RCC 7860 (cell line): ENCODE data around the gene SPON2.

Experiments
- DNase-seq: peaks from one replicate; pipeline ENCODE4 v3.0.0-alpha.2; 2015; ENCODE audit warnings: low spot score
- FAIRE-seq: peaks from 2 replicates; lab custom pipeline; 2012; peaks lifted over from hg19 to GRCh38; lab: Jason Lieb, UNC

Gene SPON2

GRCh38 chr4:1172971-1173757, 781 bp upstream of the SPON2 start:
- FAIRE-seq (no peak), DNase-seq (no peak)

GRCh38 chr4:1171311-1172227, 814 bp downstream of the SPON2 start:
- FAIRE-seq (no peak), DNase-seq (no peak)

- FAIRE-seq = no peak
These were observed 1.4 kb downstream of the SPON2 start for GRCh38 chr4:1170976-1171310.

GRCh38 chr4:1170156-1170975, 2.0 kb downstream of the SPON2 start:
- DNase-seq (no peak), FAIRE-seq (no peak)

More at GRCh38 chr4:1170976-1171310, 1.4 kb downstream of the SPON2 start:
- no peak for DNase-seq

- DNase-seq (no peak), FAIRE-seq (no peak)
These were observed 2.7 kb downstream of the SPON2 start for GRCh38 chr4:1169691-1170096.

GRCh38 chr4:1169171-1169671, 3.2 kb downstream of the SPON2 start:
- DNase-seq (no peak), FAIRE-seq (no peak)

- DNase-seq (no peak), FAIRE-seq (no peak)
These were observed 3.9 kb downstream of the SPON2 start for GRCh38 chr4:1168191-1169101.

GRCh38 chr4:1167244-1167949, 5.0 kb downstream of the SPON2 start:
- FAIRE-seq (no peak), DNase-seq (peak; percentile 50)

GRCh38 chr4:1166509-1167243, 5.7 kb downstream of the SPON2 start:
- no peak for DNase-seq
- no peak for FAIRE-seq

GRCh38 chr4:1164956-1165545, 7.3 kb downstream of the SPON2 start:
- FAIRE-seq = no peak

GRCh38 chr4:1164444-1164843, 7.9 kb downstream of the SPON2 start:
- DNase-seq (no peak), FAIRE-seq (no peak)

More at GRCh38 chr4:1164956-1165545, 7.3 kb downstream of the SPON2 start:
- no peak for DNase-seq

- FAIRE-seq (no peak), DNase-seq (no peak)
These were observed 8.3 kb downstream of the SPON2 start for GRCh38 chr4:1164040-1164439.

GRCh38 chr4:1160351-1160750, 12.0 kb downstream of the SPON2 start:
- no peak for FAIRE-seq
- no peak for DNase-seq

GRCh38 chr4:1156069-1156468, 16.3 kb downstream of the SPON2 start:
- DNase-seq (no peak), FAIRE-seq (no peak)

GRCh38 chr4:1155314-1155713, 17.1 kb downstream of the SPON2 start:
- FAIRE-seq = no peak
- DNase-seq = no peak

GRCh38 chr4:1154523-1155182, 17.7 kb downstream of the SPON2 start:
- no peak for DNase-seq
- no peak for FAIRE-seq

- FAIRE-seq = no peak
- no peak for DNase-seq
These were observed 18.3 kb downstream of the SPON2 start for GRCh38 chr4:1154126-1154522.
